HG03159 (cell line): ENCODE data around the gene TMEM131.
A peak's percentile ranks its signal among the peaks of the same experiment; 100 is the strongest.
"Not testable (repeated sequence)": the region's sequence is repeated elsewhere in the genome, so short reads cannot be mapped to it uniquely, and the experiment has no call there.

Experiments
- ATAC-seq: cut with Tn5 transposase; IDR thresholded peaks from one replicate; pipeline ENCODE4 v1.9.1; 2021; ENCODE audit warnings: mild to moderate bottlenecking, moderate library complexity; ENCODE audit not compliant: unreplicated experiment

Gene TMEM131

GRCh38 chr2:97995734-97996624 lies at the start of gene TMEM131:
Gene TMEM131 (minus strand): TSS chr2:97995948. CDS start chr2:97995662, 286 bp downstream.
- peak; percentile 69 for ATAC-seq

DNA sequence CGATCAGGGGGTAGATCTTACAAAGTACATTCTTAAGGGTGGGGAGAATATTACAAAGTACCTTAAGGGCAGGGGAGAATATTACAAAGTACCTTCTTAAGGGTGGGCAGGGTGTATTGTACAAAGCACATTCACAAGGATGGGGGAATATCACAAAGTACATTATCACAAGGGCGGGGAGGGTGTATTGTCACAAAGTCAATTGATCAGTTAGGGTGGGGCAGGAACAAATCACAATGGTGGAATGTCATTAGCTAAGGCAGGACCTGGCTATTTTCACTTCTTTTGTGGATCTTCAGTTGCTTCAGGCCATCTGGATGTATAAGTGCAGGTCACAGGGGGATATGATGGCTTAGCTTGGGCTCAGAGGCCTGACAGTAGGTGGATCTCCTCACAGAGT lies 49.0 kb upstream of the TMEM131 start:
- ATAC-seq: not testable (repeated sequence)

- no peak for ATAC-seq
Observed at GRCh38 chr2:98043101-98043500, 47.4 kb upstream of the TMEM131 start.

DNA sequence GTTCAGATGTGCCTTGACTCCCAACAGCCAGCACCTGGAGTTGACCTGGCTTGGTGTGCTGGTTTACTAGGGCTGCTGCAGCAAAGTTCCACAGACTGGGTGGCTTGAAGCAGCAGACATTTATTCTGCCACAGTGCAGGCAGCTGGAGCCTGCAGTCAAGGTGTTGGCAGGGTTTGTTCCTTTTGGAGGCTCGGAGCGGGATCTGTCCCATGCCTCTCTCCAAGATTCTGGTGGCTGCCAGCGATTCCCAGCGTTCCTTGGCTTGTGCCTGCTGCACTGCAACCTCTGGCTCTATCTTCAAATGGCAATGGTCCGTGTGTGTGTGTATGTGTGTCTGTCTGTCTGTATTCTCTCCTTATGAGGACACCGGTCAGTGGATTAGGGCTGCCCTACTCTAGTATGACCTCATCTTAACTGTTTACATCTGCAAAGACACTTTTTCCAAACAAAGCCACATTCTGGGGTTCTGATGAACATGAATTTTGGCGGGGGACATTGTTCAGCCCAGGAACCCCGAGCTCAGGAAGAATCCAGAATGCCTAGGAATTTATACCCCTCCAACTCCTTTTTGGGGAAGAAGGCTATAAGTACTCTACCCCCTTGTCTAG lies 44.7 kb upstream of the TMEM131 start:
- no peak for ATAC-seq

DNA sequence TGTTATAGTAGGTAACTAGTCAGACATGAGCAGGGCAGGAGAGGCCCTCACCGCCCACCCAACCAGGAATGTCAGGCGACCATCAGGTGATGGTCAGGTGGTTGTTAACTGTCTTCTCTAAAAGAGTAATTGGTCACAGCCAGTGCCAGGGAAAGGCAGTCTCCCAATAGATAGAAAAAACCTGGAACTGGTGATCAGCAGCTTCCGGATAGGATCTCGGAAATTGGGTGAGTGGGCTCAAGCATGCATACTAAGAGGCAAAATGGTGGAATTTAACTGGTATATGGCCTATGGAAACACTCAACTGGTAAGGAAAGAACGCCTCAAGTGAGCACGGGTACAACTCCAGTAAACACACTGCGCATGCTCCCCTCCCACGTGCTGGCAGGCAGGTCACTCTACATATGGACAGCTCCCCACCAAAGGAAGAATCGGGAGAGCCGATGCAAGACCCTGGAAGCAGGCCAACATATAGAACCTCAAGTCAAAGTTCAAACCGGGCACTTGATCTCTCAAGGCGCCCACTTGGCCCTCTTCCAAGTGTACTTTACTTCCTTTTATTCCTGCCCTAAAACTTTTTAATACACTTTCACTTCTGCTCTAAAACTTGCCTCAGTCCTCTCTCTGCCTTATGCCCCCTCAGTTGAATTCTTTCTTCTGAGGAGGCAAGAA lies 43.5 kb upstream of the TMEM131 start:
- no peak for ATAC-seq

DNA sequence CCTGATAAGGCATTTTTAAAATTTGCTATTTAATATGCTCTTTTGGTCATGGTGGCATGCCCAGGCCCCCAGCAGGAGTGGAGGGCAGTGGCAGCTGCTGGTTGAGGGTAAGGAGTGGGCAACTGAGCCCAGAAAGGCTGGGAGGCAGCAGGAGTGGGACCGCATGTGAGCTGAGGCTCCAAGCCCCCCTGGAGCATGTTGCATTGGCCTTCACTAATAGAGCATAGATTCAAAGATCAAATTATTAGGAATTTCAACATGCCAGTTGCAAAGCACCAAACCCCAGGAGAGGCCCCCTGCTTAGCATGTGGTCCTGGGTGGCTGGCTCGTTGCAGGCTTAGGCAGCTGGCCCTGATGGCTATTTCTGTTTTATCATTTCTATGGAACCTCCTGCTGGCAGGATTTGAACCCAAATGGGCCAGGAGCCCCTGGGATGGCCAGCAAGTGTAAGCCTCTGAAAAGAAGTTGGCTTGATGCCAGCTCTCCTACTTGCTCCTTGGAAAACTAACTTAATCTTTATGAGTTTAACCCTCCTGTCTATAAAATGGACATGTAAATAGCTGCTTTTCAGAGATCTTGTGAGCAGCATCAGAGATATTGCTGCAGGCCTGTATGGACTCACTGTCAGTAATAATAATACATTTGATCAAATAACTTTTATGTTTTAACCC lies 42.1 kb upstream of the TMEM131 start:
- ATAC-seq: no peak

DNA sequence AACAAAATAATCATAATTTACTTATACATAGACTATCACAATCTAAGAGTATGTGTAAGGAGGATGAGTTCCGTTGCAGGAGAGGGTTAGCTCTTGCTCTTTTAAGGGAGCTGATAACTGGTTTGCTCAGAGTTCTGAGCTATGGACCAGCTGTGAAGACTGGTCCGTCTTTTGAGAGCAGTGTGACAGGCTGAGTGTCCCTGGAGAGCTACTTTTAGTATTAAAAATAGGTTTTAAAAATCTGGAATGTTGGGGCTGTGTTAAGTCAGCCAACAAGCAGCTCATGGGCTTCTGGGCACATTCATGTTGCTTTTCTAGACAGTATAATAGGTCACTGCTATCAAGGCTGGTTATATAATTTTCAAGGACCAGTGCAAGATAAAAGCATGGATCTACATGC lies 41.5 kb upstream of the TMEM131 start:
- ATAC-seq: no peak

- ATAC-seq: no peak
Observed at GRCh38 chr2:98036349-98037000, 40.7 kb upstream of the TMEM131 start.

GRCh38 chr2:98034745-98035144 lies 39.0 kb upstream of the TMEM131 start:
- ATAC-seq: no peak

DNA sequence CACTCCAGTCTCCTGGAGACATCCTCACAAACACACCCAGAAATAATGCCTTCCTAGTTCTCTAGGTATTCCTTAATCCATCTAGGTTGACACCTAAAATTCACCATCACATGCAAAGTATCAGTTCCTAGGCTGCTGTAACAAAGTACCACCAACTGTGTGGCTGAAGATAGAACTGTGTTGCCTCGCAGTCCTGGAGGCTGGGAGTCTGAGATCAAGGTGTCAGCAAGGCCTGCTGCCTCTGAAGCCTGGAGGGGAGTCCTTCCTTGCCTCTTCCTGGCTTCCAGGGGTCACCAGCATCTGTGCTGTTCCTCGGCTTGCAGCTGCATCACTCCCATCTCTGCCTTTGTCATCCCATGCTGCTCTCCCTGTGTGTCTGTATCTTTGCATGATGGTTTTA lies 36.3 kb upstream of the TMEM131 start:
- ATAC-seq: no peak

DNA sequence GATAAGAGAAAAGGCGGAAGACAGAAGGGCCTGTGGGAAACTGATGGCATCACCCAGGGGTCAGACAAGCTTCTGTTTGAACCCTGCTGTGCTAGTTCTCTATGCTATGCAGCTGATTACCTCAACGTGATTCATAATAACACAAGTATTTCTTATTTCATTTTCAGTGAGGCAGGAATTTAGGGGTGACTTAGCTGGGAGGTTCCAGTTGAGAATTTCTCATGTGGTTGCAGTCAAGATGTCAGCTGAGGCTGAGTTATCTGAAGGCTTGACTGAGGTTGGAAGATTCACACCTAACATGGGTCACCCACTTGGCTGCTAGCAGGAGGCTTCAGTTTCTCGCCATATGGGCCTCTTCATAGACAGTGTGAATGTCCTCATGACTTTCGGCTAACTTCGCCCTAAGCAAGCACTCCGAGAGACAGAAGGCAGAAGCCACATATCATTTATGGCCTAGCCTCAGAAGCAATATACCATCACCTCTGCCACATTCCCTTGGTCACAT lies 34.0 kb upstream of the TMEM131 start:
- ATAC-seq: no peak

DNA sequence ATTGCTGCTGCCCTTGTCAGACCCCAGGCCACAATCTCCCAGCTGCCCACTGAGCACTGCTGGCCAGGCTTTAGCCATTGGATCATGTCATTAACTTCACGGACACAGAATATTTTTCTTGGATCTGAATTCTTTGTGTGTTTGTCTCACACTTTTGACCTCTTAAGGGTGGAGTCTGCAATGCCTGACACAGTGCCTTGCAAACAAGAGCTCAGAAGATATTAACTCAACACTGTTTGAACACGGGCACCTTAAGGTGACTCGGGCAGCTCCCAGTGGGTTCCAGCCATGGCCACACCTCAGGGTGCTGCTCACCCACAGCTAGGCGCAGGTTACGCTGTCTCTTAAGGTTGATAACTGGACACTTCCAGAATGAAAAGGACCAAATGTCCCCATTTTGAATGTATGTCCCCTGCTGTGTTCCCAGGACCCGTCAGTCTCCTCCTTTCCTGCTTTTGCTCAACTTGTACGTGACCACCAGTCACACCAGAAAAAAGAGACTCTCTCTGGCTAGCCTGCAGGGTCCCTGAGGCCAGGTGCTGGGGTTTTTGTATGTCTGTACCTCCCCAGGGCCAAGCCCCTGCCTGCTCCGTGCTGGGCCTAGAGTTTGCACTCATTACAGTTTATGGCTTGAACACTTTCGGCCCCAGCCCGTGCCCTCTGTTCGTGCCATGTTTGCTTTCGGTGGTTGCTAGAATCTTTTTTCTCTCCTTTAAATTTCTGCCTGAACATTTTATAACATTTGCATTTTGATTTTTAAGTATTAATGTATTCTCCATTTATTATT lies 33.4 kb upstream of the TMEM131 start:
- ATAC-seq: no peak

DNA sequence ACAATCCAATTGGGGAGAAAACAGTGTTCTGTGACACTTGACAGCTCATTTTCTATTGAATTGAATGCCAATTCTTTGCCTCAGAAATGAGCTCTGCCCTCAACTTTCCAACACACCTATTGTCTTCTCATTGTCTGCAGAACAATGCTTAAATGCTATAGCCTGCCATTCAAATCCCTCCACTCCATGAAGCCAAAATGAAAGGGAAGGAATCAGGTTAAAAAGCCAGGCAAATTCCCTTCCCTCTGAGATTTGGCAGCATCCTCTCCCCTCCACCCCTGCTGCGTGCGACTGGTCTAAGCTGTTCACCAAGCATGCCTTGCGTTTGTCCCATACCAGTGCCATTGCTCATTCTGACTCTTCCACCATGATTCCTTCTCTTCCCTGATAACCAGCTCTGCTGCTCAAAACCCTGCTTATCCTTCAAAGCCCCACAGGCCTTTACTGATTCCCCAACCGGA lies 32.4 kb upstream of the TMEM131 start:
- ATAC-seq: no peak

DNA sequence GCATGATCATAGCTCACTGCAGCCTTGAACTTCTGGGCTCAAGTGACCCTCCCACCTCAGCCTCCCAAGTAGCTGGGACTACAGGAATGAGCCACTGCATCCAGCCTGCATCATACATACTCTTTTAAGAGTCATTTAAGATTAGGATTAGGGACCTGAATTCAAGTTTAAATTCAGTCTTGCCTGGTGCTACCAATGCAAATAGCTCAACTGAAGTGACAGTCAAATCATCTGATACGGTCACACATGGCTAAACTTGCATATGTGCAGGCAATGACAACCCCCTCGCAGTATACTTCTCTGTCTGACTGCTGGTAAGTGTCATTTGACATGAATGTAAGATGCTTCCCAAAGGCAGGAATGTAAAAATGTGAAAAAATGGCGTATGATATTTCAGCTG lies 31.8 kb upstream of the TMEM131 start:
- ATAC-seq: peak; percentile 46

DNA sequence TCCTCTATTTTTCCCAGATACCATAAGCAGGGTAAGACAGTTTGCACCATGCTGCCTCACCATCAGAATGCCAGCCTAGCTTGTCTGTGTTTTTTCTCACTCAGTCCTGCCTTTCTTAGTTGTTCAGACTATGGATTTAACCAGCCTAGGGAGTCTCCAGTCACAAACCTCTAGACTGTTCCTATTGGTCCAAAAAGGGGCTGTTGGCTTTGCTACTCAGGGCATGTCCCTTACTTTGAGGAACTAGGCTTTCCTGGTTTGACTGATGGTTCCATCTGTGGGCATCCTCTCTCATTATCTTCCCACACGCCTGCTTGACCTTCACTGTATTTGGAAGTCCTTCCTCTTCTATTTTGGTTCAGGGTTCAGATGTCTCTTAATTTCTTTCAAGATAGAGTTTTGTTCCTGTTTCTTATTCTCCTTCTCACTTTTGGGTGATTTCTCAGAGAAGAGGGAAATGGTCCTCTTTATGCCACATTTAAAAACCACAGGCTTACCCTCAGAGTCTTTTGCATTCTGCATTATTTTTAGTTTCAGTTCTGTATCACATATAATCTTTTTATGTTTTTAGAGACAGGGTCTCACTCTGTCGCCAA lies 31.3 kb upstream of the TMEM131 start:
- peak; percentile 72 for ATAC-seq

DNA sequence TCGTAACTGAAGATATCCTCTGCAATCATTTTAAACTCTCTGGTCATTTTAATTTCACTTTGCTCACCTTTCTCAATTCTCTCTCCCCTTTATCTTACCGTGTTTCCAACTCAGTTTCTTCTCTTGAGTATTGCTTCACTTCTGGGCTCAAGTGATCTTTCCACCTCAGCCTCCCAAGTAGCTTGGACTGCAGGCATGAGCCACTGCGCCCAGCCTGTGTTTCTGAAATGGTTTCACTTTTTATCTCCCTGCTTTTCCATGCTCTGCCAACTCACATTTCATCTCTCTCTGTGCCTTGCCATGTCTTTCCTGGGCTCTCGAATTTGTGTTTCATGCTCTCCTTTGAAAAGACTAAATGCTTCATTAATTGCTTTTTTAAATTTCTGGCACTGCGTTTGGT lies 30.5 kb upstream of the TMEM131 start:
- no peak for ATAC-seq

- ATAC-seq: no peak
Observed at GRCh38 chr2:98025481-98026037, 29.8 kb upstream of the TMEM131 start.

DNA sequence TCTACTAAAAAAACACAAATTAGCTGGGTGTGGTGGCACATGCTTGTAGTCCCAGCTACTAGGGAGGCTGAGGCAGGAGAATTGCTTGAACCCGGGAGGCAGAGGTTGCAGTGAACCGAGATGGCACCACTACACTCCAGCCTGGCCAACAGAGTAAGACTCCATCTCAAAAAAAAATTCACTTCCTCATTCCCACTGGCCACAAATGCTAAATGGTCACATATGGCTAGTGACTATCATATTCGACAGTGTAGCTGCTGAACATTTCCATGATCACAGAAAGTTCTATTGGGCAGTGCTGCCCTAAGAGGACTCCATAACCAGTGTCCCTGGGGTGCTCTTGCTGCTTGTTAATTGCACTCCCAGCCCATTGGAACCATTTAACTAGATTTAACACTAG lies 26.3 kb upstream of the TMEM131 start:
- not testable (repeated sequence) for ATAC-seq
